ENCODE measurements around the gene DCLK3.
A peak's percentile ranks its signal among the peaks of the same experiment; 100 is the strongest.

The DCLK3 gene, protein sequence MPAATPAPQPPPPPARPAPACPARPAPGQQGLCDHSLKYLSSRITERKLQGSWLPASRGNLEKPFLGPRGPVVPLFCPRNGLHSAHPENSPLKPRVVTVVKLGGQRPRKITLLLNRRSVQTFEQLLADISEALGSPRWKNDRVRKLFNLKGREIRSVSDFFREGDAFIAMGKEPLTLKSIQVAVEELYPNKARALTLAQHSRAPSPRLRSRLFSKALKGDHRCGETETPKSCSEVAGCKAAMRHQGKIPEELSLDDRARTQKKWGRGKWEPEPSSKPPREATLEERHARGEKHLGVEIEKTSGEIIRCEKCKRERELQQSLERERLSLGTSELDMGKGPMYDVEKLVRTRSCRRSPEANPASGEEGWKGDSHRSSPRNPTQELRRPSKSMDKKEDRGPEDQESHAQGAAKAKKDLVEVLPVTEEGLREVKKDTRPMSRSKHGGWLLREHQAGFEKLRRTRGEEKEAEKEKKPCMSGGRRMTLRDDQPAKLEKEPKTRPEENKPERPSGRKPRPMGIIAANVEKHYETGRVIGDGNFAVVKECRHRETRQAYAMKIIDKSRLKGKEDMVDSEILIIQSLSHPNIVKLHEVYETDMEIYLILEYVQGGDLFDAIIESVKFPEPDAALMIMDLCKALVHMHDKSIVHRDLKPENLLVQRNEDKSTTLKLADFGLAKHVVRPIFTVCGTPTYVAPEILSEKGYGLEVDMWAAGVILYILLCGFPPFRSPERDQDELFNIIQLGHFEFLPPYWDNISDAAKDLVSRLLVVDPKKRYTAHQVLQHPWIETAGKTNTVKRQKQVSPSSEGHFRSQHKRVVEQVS

DNA sequence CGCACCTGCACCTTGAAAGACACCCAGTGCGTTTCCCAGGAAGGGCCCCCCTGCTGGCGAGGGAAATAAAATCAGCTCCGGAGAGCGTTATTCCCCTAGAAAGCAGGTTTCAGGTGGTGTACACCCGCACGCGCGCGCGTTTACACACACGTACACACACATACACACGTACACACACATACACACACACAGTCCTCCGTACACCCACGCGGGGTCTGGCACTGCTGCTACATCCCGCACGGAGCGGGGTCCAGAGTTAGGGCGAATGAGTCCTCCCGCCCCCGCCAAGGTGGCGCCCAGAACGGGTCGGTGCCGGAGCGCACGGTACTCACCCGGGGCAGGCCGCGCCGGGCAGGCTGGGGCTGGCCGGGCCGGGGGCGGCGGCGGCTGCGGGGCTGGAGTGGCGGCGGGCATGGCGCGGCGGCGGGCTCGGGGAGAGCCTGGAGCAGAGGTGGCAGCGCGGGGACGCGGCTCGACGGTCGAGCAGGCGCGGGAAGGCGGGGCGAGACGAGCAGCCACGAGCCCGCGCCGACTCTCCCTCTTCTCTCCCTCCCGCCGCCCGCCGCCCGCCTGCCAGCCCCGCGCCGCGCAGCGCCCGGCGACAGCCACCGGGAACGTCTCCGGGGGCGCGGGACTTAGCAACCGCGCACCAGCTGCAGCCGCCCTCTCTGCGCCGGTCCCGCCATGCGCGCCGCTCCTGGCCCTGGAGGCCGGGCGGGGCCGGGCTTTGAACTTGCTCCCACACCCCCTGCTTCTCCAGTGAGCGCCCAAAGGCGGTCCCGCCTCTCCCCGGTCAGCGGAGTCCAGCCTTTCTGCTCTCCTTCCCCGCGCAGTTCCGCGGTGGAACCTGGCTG is at the start of gene DCLK3:
DCLK3 (minus strand) TSS at position 704 of the 854 bp plus-strand sequence; CDS start at position 414, 290 bp downstream.
- no peak for DNase-seq

DNA sequence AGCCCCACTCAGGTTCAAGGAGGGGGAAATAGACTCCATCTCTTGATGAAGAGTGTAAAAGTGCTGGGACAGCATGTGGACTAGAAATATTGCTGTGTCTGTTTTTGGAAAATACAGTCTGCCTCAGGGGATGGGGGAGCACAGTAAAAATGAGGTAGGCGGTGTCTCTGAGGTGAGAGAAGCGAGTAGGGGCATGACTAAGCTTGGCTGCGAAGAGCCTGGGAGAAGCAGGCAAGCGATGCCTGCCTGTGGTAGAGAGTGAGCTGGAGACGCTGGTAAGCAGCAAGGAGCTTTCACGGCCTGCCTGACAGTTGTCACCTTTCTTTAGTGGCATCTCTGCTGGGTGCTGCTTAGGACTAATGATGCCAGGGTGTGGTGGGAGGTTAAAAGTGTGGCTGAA is 49.0 kb upstream of the DCLK3 start:
- no peak for DNase-seq

DNA sequence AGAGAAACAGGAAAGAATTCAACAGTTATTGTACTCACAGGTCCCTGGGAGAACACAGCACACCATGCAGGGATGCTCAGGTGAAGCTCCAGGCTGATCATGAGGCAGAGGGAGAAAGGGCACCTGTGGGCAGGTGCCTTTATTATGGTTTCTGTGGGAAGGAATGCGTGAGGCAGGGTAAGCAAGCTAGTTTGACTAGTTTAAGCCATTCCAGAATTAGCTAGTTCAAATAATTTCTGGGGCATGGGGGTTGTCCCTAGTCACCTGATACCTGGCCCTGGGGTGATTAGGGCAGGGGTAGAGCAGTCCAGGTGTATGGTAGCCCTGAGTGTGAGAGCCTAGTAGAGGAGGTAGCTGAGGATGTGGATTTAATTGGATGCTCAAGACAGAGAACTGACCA is 47.9 kb upstream of the DCLK3 start:
- DNase-seq, result no peak

DNA sequence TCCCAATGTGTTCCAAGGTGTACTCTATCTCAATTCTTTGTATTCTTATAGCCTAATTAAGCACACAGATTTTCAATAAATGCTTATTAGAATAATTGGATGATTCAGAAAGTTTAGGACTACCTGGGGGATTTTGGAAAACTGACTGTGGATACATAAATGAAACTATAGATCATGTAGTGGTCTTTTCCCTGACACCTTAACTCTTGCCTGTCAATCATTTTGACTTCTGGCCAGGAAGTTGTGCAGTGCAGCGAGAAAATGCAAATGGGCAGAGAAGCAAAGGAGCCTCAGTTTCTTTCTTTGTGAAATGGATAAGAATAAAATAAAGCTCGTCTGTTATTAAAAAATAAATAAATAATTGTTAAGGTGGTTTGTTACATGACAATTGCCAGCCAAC is 47.4 kb upstream of the DCLK3 start:
- DNase-seq, result no peak

- no peak for DNase-seq
Observed at GRCh38 chr3:36804295-36805055, 40.1 kb upstream of the DCLK3 start.

DNA sequence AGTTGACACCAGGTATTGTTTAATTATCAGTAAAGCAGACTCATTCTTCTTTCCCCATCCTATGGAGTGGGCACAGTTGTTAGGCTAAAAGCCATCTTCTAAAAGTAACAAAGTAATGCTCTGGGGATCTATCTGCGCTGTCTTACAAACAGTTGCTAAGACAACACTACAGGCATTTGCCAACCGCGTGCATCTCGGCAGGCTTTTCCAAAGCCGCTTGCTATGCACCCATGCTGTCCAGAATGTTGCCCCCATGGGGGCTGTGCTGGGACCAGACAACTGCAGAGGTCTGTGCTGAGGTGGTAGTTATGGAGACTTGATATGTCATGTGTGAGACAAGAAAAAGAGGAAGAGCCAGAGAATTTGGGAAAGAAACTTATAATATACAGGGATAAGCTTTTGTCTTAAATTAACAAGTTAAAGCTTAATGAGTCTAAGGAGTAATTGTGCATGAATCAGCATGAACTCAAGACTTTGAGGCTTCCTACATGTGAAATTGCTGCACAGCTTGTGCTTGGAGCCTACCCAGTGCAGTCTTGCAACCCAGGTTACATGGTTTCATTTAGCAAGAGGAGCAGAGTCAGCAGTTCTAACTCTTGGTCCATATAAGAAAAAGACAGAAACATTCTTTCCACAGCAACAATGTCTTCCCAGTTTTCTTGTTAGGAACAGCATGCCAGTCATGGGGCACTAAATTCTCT is 38.9 kb upstream of the DCLK3 start:
- no peak for DNase-seq

DNA sequence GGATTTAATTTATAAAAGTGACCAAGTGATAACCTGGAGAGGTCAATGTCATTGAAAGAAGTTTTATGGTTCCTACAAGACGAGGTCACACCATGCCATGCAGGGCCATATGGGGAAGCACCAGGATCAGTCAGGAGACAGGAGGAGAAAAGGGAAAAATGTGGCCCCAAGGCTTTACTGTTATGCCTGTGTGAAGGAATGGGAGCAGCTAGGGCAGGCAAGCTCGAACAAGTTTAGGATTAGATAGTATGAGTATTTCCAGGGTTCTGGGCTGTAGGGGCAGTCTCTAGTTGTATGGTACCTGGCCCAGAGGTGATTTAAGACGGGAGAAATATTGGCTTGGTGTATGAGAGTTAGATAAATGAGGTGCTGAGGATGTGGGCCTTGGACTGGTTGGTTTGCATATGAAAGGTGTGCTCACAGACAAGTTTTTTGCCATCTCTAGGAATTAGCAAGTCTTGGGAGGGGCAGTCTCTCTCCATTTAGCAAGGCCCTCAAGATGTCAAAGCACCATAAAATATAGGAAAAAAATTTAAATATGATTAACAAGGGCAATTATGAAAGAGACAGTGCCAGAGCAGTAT is 36.3 kb upstream of the DCLK3 start:
- DNase-seq, result no peak

DNA sequence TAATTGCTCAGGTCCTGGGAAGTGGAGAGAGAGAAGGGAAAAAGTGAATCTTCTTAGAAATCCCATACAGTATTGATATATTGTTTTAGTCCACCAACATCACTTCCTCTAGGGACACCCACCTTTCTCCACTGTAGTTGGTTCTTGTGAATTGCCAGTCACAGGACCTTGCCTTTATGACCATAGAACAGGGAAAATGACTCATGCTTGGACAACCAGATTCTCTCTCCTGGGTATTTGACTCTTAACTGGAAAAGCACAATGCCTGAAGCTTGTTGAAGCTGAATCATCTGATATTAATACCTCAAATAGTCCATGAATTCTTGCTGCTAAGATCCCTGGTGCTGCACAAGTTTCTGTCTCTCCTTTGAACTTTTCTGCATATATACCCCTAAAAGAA is 32.5 kb upstream of the DCLK3 start:
- no peak for DNase-seq

DNA sequence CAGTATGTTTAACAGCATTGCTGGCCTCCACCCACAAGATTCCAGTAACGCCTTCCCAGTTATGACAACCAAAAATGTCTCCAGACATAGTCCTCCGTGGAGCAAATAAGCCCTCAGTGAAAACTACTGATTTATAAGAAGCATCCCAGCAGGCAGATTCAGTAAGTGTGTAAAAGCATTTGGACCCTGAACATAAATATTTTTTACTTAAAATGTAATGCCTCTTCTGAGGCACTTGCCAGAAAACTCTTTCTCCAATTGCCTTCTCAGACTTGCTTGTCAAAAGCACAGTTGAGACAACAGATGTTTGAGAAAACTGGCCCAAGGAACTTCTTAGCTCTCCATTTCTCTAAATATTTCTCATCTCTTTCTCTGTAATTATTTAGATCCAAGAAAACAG is 31.8 kb upstream of the DCLK3 start:
- no peak for DNase-seq

DNA sequence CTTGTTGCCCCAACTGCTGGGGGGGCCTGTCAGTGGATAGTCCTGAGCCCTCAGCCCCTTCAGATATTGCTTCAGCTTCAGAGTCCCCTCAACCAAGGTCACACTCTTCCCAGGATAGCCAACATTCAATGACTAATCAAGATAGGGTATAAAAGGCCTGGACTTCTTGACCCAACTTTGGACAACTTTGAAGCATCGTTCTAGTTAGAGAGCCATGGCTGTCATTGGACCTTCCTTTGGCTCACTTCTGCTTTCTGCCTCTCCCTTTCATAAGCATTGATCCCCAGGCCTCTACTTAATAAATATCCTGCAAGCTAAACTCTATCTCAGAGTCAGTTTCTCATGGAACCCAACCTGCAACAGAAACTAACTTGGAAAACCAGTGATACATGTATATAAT is 31.3 kb upstream of the DCLK3 start:
- no peak for DNase-seq

- DNase-seq, result peak; percentile 34
Observed at GRCh38 chr3:36792342-36792741, 28.0 kb upstream of the DCLK3 start.

- no peak for DNase-seq
Observed at GRCh38 chr3:36790765-36791164, 26.4 kb upstream of the DCLK3 start.

GRCh38 chr3:36786921-36787890 is 22.9 kb upstream of the DCLK3 start:
- no peak for DNase-seq

DNA sequence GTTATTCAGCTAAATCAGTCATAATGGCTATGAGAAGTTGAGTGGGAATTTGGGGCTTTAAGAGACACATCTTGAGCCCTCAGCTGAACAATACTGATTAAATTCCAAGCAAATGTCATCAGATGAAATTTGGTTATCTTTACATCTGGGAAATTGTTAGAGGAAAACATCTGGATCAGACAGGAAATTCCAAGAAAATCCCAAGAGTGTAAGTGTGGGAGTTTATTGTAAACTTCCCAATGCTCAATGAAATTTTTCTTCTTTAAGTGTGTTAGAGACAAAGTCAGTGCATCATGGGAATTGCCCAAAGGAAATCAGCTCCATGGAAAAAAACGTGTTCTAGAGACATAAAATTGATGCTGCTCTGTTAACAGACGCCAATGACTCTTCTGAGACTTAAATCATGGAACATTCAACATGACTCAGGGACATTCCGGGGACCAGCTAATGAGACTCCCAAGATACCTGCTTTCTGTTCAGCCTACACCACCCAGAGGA is 19.8 kb upstream of the DCLK3 start:
- no peak for DNase-seq

DNA sequence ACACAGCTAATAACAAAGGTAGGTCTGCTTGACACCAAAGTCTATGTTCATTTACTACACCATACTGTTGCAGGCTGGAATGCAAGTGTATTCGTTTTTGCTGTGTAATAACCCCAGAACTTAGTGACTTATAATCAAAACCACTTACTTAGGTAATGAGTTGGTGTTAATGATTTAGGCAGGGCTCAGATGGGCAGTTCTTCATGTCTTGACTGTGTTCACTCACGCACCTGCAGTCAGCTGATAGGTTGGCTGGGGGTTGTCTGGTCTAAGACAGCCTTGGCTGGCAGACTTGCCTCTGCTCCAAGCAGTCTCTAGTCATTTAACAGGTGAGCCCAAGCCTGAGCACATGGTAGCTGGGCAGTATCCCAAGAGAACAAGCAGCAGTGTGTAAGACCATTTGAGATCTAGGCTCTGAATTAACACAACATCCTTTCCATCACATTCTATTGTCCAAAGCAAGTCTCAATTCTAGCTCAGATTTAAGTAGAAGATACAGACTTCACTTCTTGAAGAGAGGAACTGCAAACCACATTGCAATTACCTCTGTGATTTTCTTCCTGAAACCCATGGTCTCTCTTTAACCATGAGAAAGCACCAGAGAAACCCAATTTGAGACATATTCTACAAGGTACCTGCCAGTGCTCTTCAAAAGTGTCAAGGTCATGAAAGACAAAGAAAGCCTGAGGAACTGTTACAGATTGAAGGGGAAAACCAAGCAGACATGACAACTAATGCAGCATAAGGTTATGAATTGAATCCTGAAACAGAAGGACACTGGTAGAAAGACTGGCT is 13.3 kb upstream of the DCLK3 start:
- no peak for DNase-seq

- no peak for DNase-seq
Observed at GRCh38 chr3:36776436-36776835, 12.1 kb upstream of the DCLK3 start.

- no peak for DNase-seq
Observed at GRCh38 chr3:36774052-36774451, 9.7 kb upstream of the DCLK3 start.

- no peak for DNase-seq
Observed at GRCh38 chr3:36771931-36772330, 7.6 kb upstream of the DCLK3 start.

DNA sequence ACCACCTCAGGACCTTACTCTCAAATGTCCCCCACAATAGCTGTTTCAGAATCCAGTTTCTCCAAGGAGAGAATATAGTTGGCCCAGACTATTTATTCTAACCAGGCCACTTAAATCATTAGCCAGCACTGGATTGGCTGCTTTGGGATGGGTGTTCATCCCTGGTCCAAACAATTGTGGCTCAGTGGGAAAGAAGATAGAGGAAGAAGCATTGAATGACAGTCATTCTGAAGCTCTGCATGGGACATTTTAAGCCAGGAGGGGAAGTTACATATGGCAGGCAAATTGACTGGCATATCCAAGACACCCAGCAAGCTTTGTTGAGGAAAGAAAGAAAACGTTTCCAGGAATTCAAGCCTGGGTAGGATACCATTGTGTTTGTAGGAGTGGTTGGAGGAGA is 5.6 kb upstream of the DCLK3 start:
- no peak for DNase-seq
